Neural cell (in vitro differentiated cells): ENCODE data around the gene AK8.

Experiments
- CTCF ChIP-seq: fragments of 450-650 bp; IDR thresholded peaks from 2 replicates; pipeline ENCODE4 v1.5.1; 2014; ENCODE audit warnings: antibody characterized with exemption, mild to moderate bottlenecking, moderate library complexity; ENCODE audit not compliant: poor library complexity, severe bottlenecking
- EP300 ChIP-seq: fragments of 450-650 bp; conservative IDR thresholded peaks from 2 replicates; pipeline ENCODE4 v1.6.1; 2014; ENCODE audit warnings: antibody characterized with exemption, mild to moderate bottlenecking, moderate library complexity; ENCODE audit not compliant: poor library complexity, severe bottlenecking
- EZH2 ChIP-seq: fragments of 200-600, 300-800 bp; shearing (Covaris generic), sonication (generic); IDR thresholded peaks from 2 replicates; pipeline ENCODE4 v1.6.1; 2014; ENCODE audit warnings: antibody characterized with exemption, low read length, borderline replicate concordance, mild to moderate bottlenecking; ENCODE audit not compliant: insufficient read depth, poor library complexity, severe bottlenecking
- MXI1 ChIP-seq: fragments of 450-650 bp; conservative IDR thresholded peaks from 2 replicates; pipeline ENCODE4 v1.6.1; 2014; ENCODE audit warnings: antibody characterized with exemption, mild to moderate bottlenecking; ENCODE audit not compliant: poor library complexity, severe bottlenecking
- POLR2AphosphoS5 ChIP-seq: IDR thresholded peaks from 2 replicates; pipeline ENCODE4 v1.6.1; 2012
- RAD21 ChIP-seq: fragments of 450-650 bp; conservative IDR thresholded peaks from 2 replicates; pipeline ENCODE4 v1.6.1; 2014; ENCODE audit warnings: antibody characterized with exemption, mild to moderate bottlenecking, moderate library complexity
- SMC3 ChIP-seq: fragments of 450-650 bp; conservative IDR thresholded peaks from 2 replicates; pipeline ENCODE4 v1.6.1; 2014; ENCODE audit warnings: antibody characterized with exemption, mild to moderate bottlenecking, moderate library complexity; ENCODE audit not compliant: poor library complexity
- TAF1 ChIP-seq: IDR thresholded peaks from 2 replicates; pipeline ENCODE4 v1.6.1; 2012; ENCODE audit warnings: low read depth

DNA sequence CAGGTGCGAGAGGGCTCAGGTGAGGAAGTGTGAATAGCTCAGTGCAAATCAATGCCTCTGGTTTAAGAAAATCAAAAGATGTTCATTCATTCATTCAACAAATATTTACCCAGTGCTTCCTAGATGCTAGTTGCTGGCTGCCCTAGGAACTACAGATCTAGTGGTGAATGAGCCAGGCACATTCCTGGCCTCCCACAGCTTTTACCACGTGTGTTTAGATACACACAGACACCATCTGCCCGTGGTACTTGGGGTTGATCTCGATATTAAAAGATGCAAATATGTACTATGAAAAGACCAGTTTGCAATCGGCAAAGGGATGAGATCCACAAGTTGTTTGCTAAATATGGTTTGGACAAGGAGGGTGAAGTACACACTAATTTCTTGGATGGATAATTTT, 129.6 kb downstream of the AK8 start:
- TF ChIP-seq CTCF (no peak), EZH2 (no peak), EP300 (no peak), TAF1 (no peak), POLR2AphosphoS5 (no peak), MXI1 (no peak), SMC3 (no peak), RAD21 (no peak)
